Spleen (tissue), 7 donors: ENCODE data around the gene UNC79.

ENCODE experiments used
- POLR2A ChIP-seq, 3 donors: fragments of 450-650 bp; IDR thresholded peaks; one replicate each; pipeline ENCODE4 v1.5.1; 2017; ENCODE audit warnings: antibody characterized with exemption in 3 of 3, mild to moderate bottlenecking in 1 of 3
- TF ChIP-seq, protein P1 (sequence below), 11 experiments: fragments of 200-600 bp in 7 of 11; fragments of 450-650 bp in 4 of 11; sonication (generic) in 4 of 11; IDR thresholded peaks in 8 of 11; conservative IDR thresholded peaks in 3 of 11; 1 replicate in 7 of 11; 2 replicates in 4 of 11; pipeline versions ENCODE4 v1.4.0 to v1.8.0; 2016 to 2021; ENCODE audit warnings: antibody characterized with exemption in 11 of 11, inconsistent platforms in 4 of 11, mild to moderate bottlenecking in 1 of 11
- donor health status: DM: no; HTN: no; CAD: no; lungs with moderate emphysema.
- donor health status: DM: no; HTN: no; CAD: no.
- donor health status: DM: no; HTN: no; CAD: no.

- TF ChIP-seq, protein P1, sequence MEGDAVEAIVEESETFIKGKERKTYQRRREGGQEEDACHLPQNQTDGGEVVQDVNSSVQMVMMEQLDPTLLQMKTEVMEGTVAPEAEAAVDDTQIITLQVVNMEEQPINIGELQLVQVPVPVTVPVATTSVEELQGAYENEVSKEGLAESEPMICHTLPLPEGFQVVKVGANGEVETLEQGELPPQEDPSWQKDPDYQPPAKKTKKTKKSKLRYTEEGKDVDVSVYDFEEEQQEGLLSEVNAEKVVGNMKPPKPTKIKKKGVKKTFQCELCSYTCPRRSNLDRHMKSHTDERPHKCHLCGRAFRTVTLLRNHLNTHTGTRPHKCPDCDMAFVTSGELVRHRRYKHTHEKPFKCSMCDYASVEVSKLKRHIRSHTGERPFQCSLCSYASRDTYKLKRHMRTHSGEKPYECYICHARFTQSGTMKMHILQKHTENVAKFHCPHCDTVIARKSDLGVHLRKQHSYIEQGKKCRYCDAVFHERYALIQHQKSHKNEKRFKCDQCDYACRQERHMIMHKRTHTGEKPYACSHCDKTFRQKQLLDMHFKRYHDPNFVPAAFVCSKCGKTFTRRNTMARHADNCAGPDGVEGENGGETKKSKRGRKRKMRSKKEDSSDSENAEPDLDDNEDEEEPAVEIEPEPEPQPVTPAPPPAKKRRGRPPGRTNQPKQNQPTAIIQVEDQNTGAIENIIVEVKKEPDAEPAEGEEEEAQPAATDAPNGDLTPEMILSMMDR (IDR thresholded peaks at IDR 0.05 in 8 of 11, conservative IDR thresholded peaks at IDR 0.05 in 3 of 11): no peak
- TF ChIP-seq POLR2A (IDR thresholded peaks at IDR 0.05): no peak
These were observed 96.5 kb downstream of the UNC79 start for GRCh38 chr14:93527203-93527607.
